ENCODE data around the gene PIAS1.
"Not testable (repeated sequence)": the region's sequence is repeated elsewhere in the genome, so short reads cannot be mapped to it uniquely, and the experiment has no call there.

The PIAS1 gene

GRCh38 chr15:68126396-68126795 lies 72.3 kb downstream of the PIAS1 start:
- no peak for DNase-seq

GRCh38 chr15:68129072-68129471 lies 75.0 kb downstream of the PIAS1 start:
- DNase-seq, result no peak

GRCh38 chr15:68130851-68131250 lies 76.7 kb downstream of the PIAS1 start:
- no peak for DNase-seq

- no peak for DNase-seq
Measured at GRCh38 chr15:68137096-68137495, 83.0 kb downstream of the PIAS1 start.

GRCh38 chr15:68143129-68143528 lies 89.0 kb downstream of the PIAS1 start:
- no peak for DNase-seq

- DNase-seq, result no peak
Measured at GRCh38 chr15:68143785-68144184, 89.7 kb downstream of the PIAS1 start.

GRCh38 chr15:68145706-68146105 lies 91.6 kb downstream of the PIAS1 start:
- DNase-seq, result no peak

GRCh38 chr15:68148039-68148438 lies 93.9 kb downstream of the PIAS1 start:
- no peak for DNase-seq

- DNase-seq, result no peak
Measured at GRCh38 chr15:68149059-68149458, 94.9 kb downstream of the PIAS1 start.

GRCh38 chr15:68150187-68150586 lies 96.1 kb downstream of the PIAS1 start:
- DNase-seq, result no peak

- no peak for DNase-seq
Measured at GRCh38 chr15:68151277-68151676, 97.2 kb downstream of the PIAS1 start.

GRCh38 chr15:68152342-68152741 lies 98.2 kb downstream of the PIAS1 start:
- DNase-seq, result no peak

- DNase-seq, result no peak
Measured at GRCh38 chr15:68154923-68155559, 100.9 kb downstream of the PIAS1 start.

GRCh38 chr15:68157074-68157473 lies 103.0 kb downstream of the PIAS1 start:
- no peak for DNase-seq

GRCh38 chr15:68158046-68158628 lies 104.0 kb downstream of the PIAS1 start:
- no peak for DNase-seq

GRCh38 chr15:68163191-68163590 lies 109.1 kb downstream of the PIAS1 start:
- DNase-seq, result no peak

- no peak for DNase-seq
Measured at GRCh38 chr15:68166847-68167246, 112.7 kb downstream of the PIAS1 start.

GRCh38 chr15:68172037-68172436 lies 117.9 kb downstream of the PIAS1 start:
- DNase-seq, result not testable (repeated sequence)

- DNase-seq, result no peak
Measured at GRCh38 chr15:68173119-68173518, 119.0 kb downstream of the PIAS1 start.

GRCh38 chr15:68175526-68175925 lies 121.4 kb downstream of the PIAS1 start:
- DNase-seq, result no peak

GRCh38 chr15:68176601-68177000 lies 122.5 kb downstream of the PIAS1 start:
- DNase-seq, result no peak

GRCh38 chr15:68177742-68178141 lies 123.6 kb downstream of the PIAS1 start:
- DNase-seq, result no peak

GRCh38 chr15:68183616-68184315 lies 129.7 kb downstream of the PIAS1 start:
- no peak for DNase-seq
